NT2/D1 (cell line): ENCODE measurements around the gene TICRR.

Source experiments
- DNase-seq: peaks from one replicate; pipeline ENCODE4 v3.0.0-alpha.2; 2011; ENCODE audit warnings: low read depth, low spot score
- H3K27me3 ChIP-seq: 2 replicates; pipeline ENCODE4 v1.6.0; 2011; ENCODE audit warnings: mild to moderate bottlenecking; ENCODE audit not compliant: insufficient read length, insufficient read depth
- H3K36me3 ChIP-seq: 2 replicates; pipeline ENCODE4 v1.6.1; 2011; ENCODE audit warnings: mild to moderate bottlenecking, low read length, mixed read lengths; ENCODE audit not compliant: insufficient read depth, insufficient read length
- H3K4me1 ChIP-seq: 2 replicates; pipeline ENCODE4 v1.5.1; 2011; ENCODE audit not compliant: insufficient read depth, insufficient read length
- H3K4me3 ChIP-seq: 2 replicates; pipeline ENCODE4 v1.5.1; 2011; ENCODE audit warnings: low read depth; ENCODE audit not compliant: insufficient read length
- H3K9ac ChIP-seq: 2 replicates; pipeline ENCODE4 v1.6.0; 2011; ENCODE audit warnings: low read depth; ENCODE audit not compliant: insufficient read length
- H3K9me3 ChIP-seq: 2 replicates; pipeline ENCODE4 v1.5.1; 2011; ENCODE audit warnings: mild to moderate bottlenecking, low read length; ENCODE audit not compliant: insufficient read depth
- SUZ12 ChIP-seq: IDR thresholded peaks from 2 replicates; pipeline ENCODE4 v1.6.1; 2011; ENCODE audit not compliant: insufficient read length, insufficient read depth; ENCODE audit errors: extremely low read depth
- YY1 ChIP-seq: IDR thresholded peaks from 2 replicates; pipeline ENCODE4 v1.6.1; 2011; ENCODE audit not compliant: insufficient read length, insufficient read depth
- ZNF274 ChIP-seq: IDR thresholded peaks from 2 replicates; pipeline ENCODE4 v1.6.1; 2011; ENCODE audit warnings: mild to moderate bottlenecking, low read depth, low read length

Gene TICRR

DNA sequence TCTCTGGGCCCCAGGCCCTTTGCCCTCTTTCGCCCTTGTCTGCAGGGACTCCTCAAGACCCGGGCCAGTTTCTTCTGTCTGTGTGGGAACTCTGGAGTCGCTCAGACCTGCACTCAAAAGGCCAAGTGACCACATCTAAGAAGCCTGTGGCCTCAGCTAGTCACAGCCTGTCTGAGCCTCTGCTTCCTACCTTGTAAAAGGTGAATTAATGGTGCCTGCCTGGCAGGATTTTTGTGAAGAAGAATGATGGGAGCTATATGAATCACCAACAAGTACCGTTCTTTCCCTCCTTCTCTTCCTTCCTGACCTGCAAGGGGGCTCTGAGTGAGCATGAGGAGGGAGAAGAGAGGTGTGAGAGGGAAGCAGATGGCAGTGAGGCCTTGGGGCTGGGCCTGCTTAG lies 96.4 kb downstream of the TICRR start:
- H3K27me3 ChIP-seq = no peaks in the 10 kb centered on the region
- no peak for TF ChIP-seq SUZ12
- TF ChIP-seq YY1 = no peak
- no peak for TF ChIP-seq ZNF274
- no peak overlapping the region for H3K4me3 ChIP-seq
- H3K4me1 ChIP-seq = no peaks in the 10 kb centered on the region
- H3K9me3 ChIP-seq = no peaks in the 10 kb centered on the region
- H3K36me3 ChIP-seq = no peaks in the 10 kb centered on the region
- H3K9ac ChIP-seq = no peak overlapping the region
- DNase-seq = no peak

DNA sequence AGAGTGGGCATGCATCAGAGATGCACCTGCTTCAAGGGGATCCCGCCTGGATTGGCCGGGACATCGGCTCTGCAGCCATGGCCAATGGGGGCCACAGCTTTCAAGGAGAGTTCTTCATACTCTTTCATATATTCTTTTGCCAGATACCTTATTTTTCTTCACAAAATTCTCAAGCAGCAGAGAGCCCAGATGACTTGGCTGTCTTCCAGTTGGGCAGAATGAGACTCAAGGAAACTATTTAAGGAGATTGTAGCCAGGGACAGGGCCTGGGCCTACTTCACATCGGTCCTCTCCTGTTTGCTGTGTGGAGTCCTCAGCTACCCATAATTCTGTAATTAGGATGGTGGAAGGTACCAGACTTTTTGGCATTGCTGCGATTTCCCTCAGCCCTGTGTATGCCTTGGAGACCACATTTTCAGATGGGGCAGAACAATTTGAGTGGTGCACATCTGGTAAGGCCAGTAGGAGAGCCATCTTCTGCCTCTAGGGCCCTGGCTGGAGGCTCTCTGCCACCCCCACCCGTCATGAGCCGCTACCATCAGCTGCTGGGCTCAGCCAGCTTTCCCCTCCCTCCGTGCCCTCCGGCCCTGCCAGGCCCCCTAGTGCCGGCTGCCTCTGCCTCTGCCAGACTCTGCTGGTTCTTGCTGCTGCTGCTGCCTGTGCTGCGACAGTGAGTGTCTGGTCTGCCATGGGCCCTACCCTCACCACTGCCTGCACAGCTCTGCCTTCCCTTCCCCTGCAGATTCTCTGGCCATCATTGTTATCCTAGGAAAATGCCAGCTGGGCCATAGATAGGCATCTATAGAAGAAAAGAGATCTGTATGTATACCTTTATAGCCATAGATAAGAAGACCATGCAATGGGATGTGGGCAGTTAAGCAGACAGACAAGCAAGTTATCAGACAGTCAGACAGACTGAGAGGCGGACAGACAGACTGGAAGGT lies 97.2 kb downstream of the TICRR start:
- H3K4me1 ChIP-seq = no peaks in the 10 kb centered on the region
- no peaks in the 10 kb centered on the region for H3K36me3 ChIP-seq
- H3K9ac ChIP-seq = no peak overlapping the region
- H3K27me3 ChIP-seq = no peaks in the 10 kb centered on the region
- no peak overlapping the region for H3K4me3 ChIP-seq
- H3K9me3 ChIP-seq = no peaks in the 10 kb centered on the region
- TF ChIP-seq ZNF274 = no peak
- no peak for TF ChIP-seq SUZ12
- no peak for DNase-seq

DNA sequence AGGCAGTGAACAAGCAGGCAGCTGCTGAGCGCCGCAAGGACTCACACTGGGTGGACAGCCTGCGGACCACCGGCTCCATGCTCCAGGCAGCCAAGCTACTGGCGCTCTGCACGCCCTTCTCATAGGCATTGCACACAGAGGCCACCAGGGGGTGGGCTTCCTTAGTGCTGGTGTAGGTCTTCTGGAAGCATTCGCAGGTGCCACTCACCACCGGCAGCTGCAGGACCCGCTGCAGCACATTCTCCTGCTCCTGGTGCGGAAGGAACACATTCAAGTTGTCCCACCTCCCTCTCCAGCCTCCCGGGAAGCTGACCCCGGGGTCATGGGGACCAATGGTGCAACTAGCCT lies 97.9 kb downstream of the TICRR start:
- peak; percentile 67 for DNase-seq
- no peaks in the 10 kb centered on the region for H3K4me1 ChIP-seq
- no peaks in the 10 kb centered on the region for H3K36me3 ChIP-seq
- H3K9me3 ChIP-seq = no peaks in the 10 kb centered on the region
- TF ChIP-seq YY1 = no peak
- TF ChIP-seq ZNF274 = no peak
- no peak for TF ChIP-seq SUZ12
- H3K27me3 ChIP-seq = no peaks in the 10 kb centered on the region
- H3K9ac ChIP-seq = no peak overlapping the region
- H3K4me3 ChIP-seq = no peak overlapping the region

DNA sequence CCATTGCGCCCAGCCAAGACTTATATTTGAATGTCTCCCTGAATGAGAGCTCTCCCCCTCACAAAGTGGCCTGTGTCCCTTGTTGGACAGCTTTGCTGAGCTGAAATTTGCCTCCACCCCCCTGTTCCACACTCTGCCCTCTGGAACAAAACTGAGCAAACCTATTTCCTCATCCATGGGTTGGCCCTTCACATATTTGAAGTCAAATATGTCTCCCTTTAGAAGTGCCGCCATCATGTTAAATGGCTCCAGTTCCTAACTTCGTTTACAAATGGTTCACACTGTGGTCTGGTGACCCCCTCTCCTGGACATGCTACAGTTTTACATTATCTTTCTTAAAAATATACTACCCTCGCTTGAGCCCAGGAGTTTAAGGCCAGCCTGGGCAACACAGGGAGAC lies 99.3 kb downstream of the TICRR start:
- no peak for DNase-seq
- Histone ChIP-seq H3K9ac (no peak overlapping the region), H3K4me1 (no peaks in the 10 kb centered on the region), H3K27me3 (no peaks in the 10 kb centered on the region), H3K36me3 (no peaks in the 10 kb centered on the region), H3K9me3 (no peaks in the 10 kb centered on the region), H3K4me3 (no peak overlapping the region)
- TF ChIP-seq SUZ12 (no peak), ZNF274 (no peak), YY1 (no peak)

DNA sequence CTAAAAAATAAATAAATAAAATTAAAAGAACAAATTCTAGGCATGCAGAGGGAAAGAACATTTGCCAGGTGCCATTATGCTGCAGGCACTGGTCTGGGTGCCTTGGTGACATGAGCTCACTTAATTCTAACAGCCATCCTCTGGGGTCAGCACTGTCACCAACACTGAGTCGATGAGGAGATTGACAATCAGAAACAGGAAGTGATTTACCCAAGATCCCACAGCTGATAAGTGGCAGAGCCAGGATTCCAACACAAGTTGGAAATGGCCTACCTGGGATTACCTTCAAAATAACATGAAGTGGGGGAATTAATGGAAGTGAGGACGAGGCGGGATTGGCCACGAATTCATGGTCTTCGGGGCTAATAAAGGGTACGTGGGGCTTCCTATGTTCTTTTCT lies 100.3 kb downstream of the TICRR start:
- no peak for DNase-seq
- Histone ChIP-seq H3K9me3 (no peaks in the 10 kb centered on the region), H3K27me3 (no peaks in the 10 kb centered on the region), H3K9ac (no peak overlapping the region), H3K36me3 (no peaks in the 10 kb centered on the region), H3K4me3 (no peak overlapping the region), H3K4me1 (no peaks in the 10 kb centered on the region)
- TF ChIP-seq ZNF274 (no peak), YY1 (no peak), SUZ12 (no peak)

DNA sequence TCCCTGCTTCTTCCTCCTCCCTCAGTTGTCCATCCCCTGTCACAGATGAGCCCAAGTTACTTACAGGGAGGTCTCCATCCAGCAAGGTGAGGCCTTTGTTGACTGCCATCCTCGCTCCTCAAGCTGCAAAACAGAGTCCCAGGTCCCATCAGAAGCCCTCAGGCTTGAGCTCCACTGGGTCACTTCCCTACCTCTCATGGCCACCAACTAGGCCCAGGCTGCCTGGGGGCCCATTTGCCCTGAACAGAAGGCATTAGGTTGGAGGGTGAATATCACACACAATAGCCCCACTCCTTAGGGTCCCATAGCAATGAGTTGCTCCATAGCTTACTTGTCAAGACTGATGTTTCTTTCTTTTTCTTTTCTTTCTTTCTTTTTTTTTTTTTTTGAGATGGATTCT lies 102.1 kb downstream of the TICRR start:
- no peak overlapping the region for H3K4me3 ChIP-seq
- DNase-seq = no peak
- H3K9ac ChIP-seq = no peak overlapping the region
- TF ChIP-seq YY1 (no peak), SUZ12 (no peak), ZNF274 (no peak)
- H3K36me3 ChIP-seq = no peaks in the 10 kb centered on the region
- H3K9me3 ChIP-seq = no peaks in the 10 kb centered on the region
- no peaks in the 10 kb centered on the region for H3K27me3 ChIP-seq
- no peaks in the 10 kb centered on the region for H3K4me1 ChIP-seq
